ENCODE data around the gene RGS5.

GRCh38 chr1:163196449-163196787 lies 6.3 kb downstream of the RGS5 start:
- no peak for TF ChIP-seq CTCF (conservative IDR thresholded peaks at IDR 0.05; ENCODE audit: low read depth, low read length)
- TF ChIP-seq EZH2 (IDR thresholded peaks at IDR 0.05; ENCODE audit: borderline replicate concordance, low read depth, low read length, poor library complexity, severe bottlenecking) = no peak
